Osteocyte (in vitro differentiated cells): ENCODE measurements around the gene TRAF4. TPM values are rescaled to one million over a fixed set of nuclear protein-coding genes. Genes with fewer than 3 reads are reported as not detected.

ENCODE experiments used
- DNase-seq: peaks from one replicate; pipeline ENCODE4 v3.0.0; 2021; ENCODE audit warnings: mixed read lengths; ENCODE audit not compliant: unreplicated experiment; ENCODE audit errors: extremely low spot score
- H3K27ac Mint-ChIP-seq: one replicate; pipeline ENCODE4 v1.8.0; 2021; ENCODE audit warnings: mild to moderate bottlenecking, mixed read lengths; ENCODE audit not compliant: unreplicated experiment
- H3K27me3 Mint-ChIP-seq: one replicate; pipeline ENCODE4 v1.8.0; 2021; ENCODE audit warnings: mixed read lengths; ENCODE audit not compliant: unreplicated experiment
- H3K36me3 Mint-ChIP-seq: one replicate; pipeline ENCODE4 v1.8.0; 2021; ENCODE audit warnings: mixed read lengths; ENCODE audit not compliant: unreplicated experiment
- H3K4me1 Mint-ChIP-seq: one replicate; pipeline ENCODE4 v1.8.0; 2021; ENCODE audit warnings: mixed read lengths; ENCODE audit not compliant: unreplicated experiment
- H3K4me3 Mint-ChIP-seq: one replicate; pipeline ENCODE4 v1.8.0; 2021; ENCODE audit warnings: mild to moderate bottlenecking, moderate library complexity, mixed read lengths; ENCODE audit not compliant: unreplicated experiment
- H3K9me3 Mint-ChIP-seq: one replicate; pipeline ENCODE4 v1.8.0; 2021; ENCODE audit warnings: mixed read lengths; ENCODE audit not compliant: unreplicated experiment
- total RNA-seq: library from RNA; stranded (reverse); gene quantifications from 2 replicates; pipeline ENCODE4 v1.2.1, GENCODE V29; 2021
- TF ChIP-seq, protein P1 (sequence below): fragments of 200-600 bp; sonication (generic); IDR thresholded peaks from 2 replicates; pipeline ENCODE4 v1.5.0; 2021; ENCODE audit warnings: antibody characterized with exemption, mild to moderate bottlenecking, moderate library complexity

Gene TRAF4
- total RNA-seq, 1 donor from 2014 or later = 95.5 TPM

GRCh38 chr17:28705728-28706334 lies 38.0 kb upstream of the TRAF4 start:
- Mint-ChIP-seq H3K27me3 (no peaks in the 10 kb centered on the region), H3K4me1 (peaks cover 8% of the 10 kb centered on the region), H3K36me3 (peaks cover 17% of the 10 kb centered on the region), H3K9me3 (no peaks in the 10 kb centered on the region), H3K4me3 (no peak overlapping the region), H3K27ac (peak overlapping the region; percentile 23)
- TF ChIP-seq, protein P1, sequence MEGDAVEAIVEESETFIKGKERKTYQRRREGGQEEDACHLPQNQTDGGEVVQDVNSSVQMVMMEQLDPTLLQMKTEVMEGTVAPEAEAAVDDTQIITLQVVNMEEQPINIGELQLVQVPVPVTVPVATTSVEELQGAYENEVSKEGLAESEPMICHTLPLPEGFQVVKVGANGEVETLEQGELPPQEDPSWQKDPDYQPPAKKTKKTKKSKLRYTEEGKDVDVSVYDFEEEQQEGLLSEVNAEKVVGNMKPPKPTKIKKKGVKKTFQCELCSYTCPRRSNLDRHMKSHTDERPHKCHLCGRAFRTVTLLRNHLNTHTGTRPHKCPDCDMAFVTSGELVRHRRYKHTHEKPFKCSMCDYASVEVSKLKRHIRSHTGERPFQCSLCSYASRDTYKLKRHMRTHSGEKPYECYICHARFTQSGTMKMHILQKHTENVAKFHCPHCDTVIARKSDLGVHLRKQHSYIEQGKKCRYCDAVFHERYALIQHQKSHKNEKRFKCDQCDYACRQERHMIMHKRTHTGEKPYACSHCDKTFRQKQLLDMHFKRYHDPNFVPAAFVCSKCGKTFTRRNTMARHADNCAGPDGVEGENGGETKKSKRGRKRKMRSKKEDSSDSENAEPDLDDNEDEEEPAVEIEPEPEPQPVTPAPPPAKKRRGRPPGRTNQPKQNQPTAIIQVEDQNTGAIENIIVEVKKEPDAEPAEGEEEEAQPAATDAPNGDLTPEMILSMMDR = no peak
- DNase-seq = no peak

DNA sequence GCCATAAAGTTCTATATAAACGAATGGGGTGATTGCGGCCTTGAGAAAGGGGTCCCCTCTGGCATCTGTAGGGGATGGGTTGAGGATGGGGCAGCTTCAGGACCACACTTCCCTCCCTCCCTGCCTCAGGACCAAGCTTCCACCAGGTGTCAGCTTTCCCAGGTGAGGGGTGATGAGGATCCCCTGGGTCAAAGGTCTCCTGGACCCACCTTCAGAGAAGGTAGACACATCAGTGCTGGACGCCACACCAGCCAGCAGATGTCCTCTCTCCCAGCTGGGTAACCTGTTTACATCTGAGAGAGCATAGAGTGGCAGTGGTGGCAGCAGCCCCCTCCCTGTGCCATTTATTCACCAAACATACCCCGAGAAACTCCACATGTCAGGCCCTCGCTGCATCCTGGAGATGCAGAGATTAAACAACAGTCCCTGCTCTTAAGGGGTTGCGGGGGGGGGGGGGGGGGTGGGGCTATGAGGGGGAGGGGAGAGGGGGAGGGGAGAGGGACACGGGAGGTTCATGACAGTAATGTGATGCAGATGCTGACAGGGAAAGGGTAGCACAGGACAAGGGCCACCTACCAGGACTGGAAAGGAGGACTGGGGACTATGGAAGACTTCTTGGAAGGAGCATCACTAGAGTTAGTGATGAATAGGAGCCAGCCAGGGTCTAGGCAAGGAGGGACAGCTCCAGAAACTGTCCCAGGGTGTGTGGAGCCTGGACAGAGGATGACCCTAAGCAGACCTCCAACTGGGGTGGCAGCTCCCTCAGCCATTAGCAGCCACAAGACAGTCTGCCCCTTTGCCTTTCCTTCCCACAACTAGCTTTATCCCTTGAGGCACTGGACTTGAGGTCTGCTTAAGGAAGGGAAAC lies 37.1 kb upstream of the TRAF4 start:
- TF ChIP-seq, protein P1 = no peak
- H3K36me3 Mint-ChIP-seq = peaks cover 12% of the 10 kb centered on the region
- H3K27me3 Mint-ChIP-seq = no peaks in the 10 kb centered on the region
- no peak for DNase-seq
- H3K4me1 Mint-ChIP-seq = peaks cover 12% of the 10 kb centered on the region
- no peak overlapping the region for H3K4me3 Mint-ChIP-seq
- no peak overlapping the region for H3K27ac Mint-ChIP-seq
- H3K9me3 Mint-ChIP-seq = no peaks in the 10 kb centered on the region

DNA sequence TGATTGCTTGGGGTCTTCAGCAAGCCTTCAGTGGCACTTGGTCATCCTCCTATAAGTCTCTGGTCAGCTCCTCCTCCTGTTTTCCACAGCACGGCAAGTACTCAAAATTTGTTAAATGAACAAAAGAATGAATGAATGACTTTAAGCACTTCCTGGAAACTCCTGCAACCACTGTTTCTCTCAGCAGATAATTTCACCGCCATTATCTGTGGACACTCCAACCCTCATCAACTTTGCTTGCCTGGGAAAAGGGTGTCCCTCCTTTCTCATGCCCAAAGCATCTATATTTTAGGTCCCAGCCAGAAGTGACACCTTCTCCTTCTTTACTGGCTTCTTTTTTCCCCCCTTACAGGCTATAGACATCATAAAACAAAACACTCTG lies 36.5 kb upstream of the TRAF4 start:
- Mint-ChIP-seq H3K4me3 (no peak overlapping the region), H3K27ac (no peak overlapping the region)

DNA sequence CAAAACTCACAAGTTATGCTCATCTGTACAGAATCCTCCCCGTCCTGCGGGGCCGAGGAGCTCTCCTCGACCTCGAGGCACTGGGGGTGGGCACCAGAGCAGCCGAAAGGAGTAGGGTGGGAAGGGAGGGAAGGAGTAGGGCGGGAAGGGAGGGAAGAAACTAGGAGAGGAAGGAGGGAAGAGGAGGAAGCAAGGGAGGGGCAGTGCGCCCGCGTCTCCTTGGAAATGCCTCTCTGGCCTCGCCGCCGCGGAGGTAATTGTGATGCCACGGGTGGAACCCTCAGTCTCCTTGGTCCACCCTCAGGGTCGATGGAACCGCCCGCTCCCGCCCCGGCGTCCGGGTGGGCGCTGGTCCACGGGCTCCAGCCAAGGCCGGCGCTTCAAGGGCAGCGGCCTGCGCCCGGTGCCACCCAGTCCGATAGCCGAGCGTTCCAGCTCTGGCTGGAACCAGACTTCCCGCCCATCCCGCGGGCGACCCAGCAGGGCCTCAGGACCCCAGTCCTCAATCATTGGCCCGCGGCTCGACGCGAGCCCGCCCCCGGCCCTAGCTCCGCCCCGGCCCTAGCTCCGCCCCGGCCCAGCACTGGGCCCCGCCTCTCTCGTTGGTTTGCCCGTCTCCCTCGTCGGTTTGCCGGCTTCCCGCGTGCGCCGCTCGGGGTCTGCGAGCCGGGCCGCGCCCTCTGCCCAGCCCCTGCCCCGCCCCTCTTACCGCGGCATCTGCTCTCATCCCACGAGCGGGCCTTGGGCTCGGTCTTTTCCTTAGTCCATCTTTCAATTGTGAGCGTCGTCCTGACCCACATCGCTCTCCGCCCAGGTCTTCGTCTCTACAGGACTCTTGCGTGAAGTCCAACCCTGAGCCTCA lies 32.7 kb upstream of the TRAF4 start:
- DNase-seq = peak; percentile 98
- H3K27ac Mint-ChIP-seq = peak overlapping the region; percentile 99
- TF ChIP-seq, protein P1 = no peak
- H3K4me3 Mint-ChIP-seq = peak overlapping the region; percentile 91
- no peaks in the 10 kb centered on the region for H3K27me3 Mint-ChIP-seq
- H3K4me1 Mint-ChIP-seq = peaks cover 36% of the 10 kb centered on the region
- peaks cover 11% of the 10 kb centered on the region for H3K36me3 Mint-ChIP-seq
- H3K9me3 Mint-ChIP-seq = no peaks in the 10 kb centered on the region

More for the DNA sequence above, 36.5 kb upstream of the TRAF4 start:
- Mint-ChIP-seq H3K4me1 (peaks cover 18% of the 10 kb centered on the region), H3K27me3 (no peaks in the 10 kb centered on the region), H3K36me3 (peaks cover 9% of the 10 kb centered on the region), H3K9me3 (no peaks in the 10 kb centered on the region)
- DNase-seq = no peak
- TF ChIP-seq, protein P1 = no peak
